Thyroid gland (tissue), 4 donors: ENCODE data around the gene DHRS7B. TPM values are rescaled to one million over a fixed set of nuclear protein-coding genes. Genes with fewer than 3 reads are reported as not detected.

Experiments
- DNase-seq, 2 donors: peaks; one replicate each; pipeline ENCODE4 v3.0.0-alpha.2; 2019
- H3K27ac ChIP-seq, 3 donors: fragments of 200-600 bp; sonication (generic); 1 replicate in 2 of 3; 2 replicates in 1 of 3; pipeline ENCODE4 v1.5.1; 2016 to 2019; ENCODE audit warnings: mild to moderate bottlenecking in 1 of 3, moderate library complexity in 1 of 3
- H3K27me3 ChIP-seq: fragments of 200-600 bp; sonication (generic); one replicate; pipeline ENCODE4 v1.5.1; 2019
- H3K36me3 ChIP-seq, 2 donors: fragments of 200-600 bp; sonication (generic); one replicate each; pipeline ENCODE4 v1.5.1; 2016 to 2019
- H3K4me1 ChIP-seq, 2 donors: fragments of 200-600 bp; sonication (generic); one replicate each; pipeline ENCODE4 v1.5.1; 2017 to 2019
- H3K4me3 ChIP-seq, 3 donors: fragments of 200-600 bp; sonication (generic); replicated peaks in 1 of 3; 1 replicate in 2 of 3; 2 replicates in 1 of 3; pipeline ENCODE4 v1.5.1; 2016; ENCODE audit warnings: mild to moderate bottlenecking in 1 of 3
- H3K9me3 ChIP-seq: fragments of 200-600 bp; sonication (generic); one replicate; pipeline ENCODE4 v1.5.1; 2017
- CTCF ChIP-seq, 6 experiments: fragments of 200-600 bp in 3 of 6; fragments of 450-650 bp in 3 of 6; sonication (generic) in 3 of 6; IDR thresholded peaks; one replicate each; pipeline ENCODE4 v1.5.1; 2016 to 2019; ENCODE audit warnings: antibody characterized with exemption in 6 of 6, mild to moderate bottlenecking in 2 of 6, inconsistent platforms in 1 of 6, moderate library complexity in 1 of 6
- POLR2A ChIP-seq, 2 donors: fragments of 450-650 bp; IDR thresholded peaks; one replicate each; pipeline ENCODE4 v1.6.1; 2017; ENCODE audit warnings: antibody characterized with exemption in 2 of 2, mild to moderate bottlenecking in 2 of 2, moderate library complexity in 1 of 2
- WGBS, 2 donors: methylation state at CpG; one replicate each; pipeline ENCODE4 v1.1.5; 2017; 5-methylcytosine and 5-hydroxymethylcytosine counted together
- intact Hi-C: fragments of 100-400 bp; cut with DNase I; formaldehyde crosslinking; loops from one replicate; pipeline ENCODE4 v1.15.1; 2023
- total RNA-seq, 4 donors: library from RNA; depleted of rRNA; stranded (reverse); fragments of >200 nt; gene quantifications; one replicate each; pipeline ENCODE4 v1.2.3, GENCODE V29; 2016

The DHRS7B gene
- total RNA-seq, 4 donors from 2014 or later = 34.1 to 74.1 (median 57.1) TPM

DNA sequence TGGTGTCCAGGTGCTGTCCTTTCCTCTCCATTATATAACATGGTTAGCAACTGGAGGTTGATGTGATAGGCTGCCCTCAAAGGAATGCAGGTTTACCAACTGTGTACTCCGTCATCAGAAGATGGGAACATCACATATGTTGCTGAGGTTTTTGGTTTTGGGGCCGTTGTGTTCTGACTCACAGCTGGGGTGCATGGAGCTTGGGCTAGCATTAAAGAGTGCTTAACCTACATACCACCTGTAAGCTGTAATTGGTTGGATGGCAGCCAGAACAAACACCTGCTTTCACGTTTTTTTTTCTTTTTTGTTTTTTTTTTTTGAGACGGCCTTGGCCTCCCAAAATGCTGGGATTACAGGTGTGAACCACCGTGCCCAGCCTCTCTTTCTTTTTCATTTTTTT is 66.3 kb downstream of the DHRS7B start:
- Histone ChIP-seq H3K27me3 (no peaks in the 10 kb centered on the region), H3K4me1 (peaks cover 32% of the 10 kb centered on the region in 2 donors), H3K27ac (no peak overlapping the region), H3K9me3 (no peaks in the 10 kb centered on the region), H3K4me3 (no peak overlapping the region), H3K36me3 (peaks cover 0 to 10% of the 10 kb centered on the region in 2 donors)
- TF ChIP-seq CTCF (IDR thresholded peaks at IDR 0.05) (no peak), POLR2A (IDR thresholded peaks at IDR 0.05) (no peak)
- no peak for DNase-seq
- intact Hi-C loops = no loop called here
- 72 to 77% methylated on average over 5 of the region's 5 CpGs for WGBS, 2 donors

DNA sequence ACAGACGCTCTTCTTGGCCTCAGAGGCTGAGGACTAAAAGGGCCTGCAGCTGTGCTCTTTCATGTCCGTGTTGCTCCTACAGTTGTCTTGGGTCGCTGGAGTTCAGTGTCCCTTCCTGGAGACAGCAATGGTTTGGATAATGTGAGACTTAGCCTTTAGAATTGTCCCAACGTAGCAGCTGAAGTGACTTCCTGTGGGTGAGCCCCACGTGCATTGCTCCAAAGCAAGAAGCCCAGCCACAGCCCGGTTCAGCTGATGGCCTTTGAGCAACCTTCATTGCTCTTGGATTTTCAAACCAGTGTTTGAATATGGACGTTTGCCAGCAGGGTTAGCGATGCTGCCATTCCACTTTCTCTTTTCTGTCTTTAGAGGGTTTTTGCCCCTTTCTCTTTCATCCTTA is 67.5 kb downstream of the DHRS7B start:
- intact Hi-C loops = no loop called here
- TF ChIP-seq POLR2A (IDR thresholded peaks at IDR 0.05) (no peak), CTCF (IDR thresholded peaks at IDR 0.05) (no peak)
- Histone ChIP-seq H3K9me3 (no peaks in the 10 kb centered on the region), H3K4me3 (no peak overlapping the region), H3K27me3 (no peaks in the 10 kb centered on the region), H3K36me3 (peaks cover 0 to 14% of the 10 kb centered on the region in 2 donors), H3K27ac (peak overlapping the region; percentile 3 to 22 (median 4)), H3K4me1 (peaks cover 32% of the 10 kb centered on the region in 2 donors)
- DNase-seq = peak; percentile 37 to 54
- 18 to 33% methylated on average over 8 of the region's 8 CpGs for WGBS, 2 donors

DNA sequence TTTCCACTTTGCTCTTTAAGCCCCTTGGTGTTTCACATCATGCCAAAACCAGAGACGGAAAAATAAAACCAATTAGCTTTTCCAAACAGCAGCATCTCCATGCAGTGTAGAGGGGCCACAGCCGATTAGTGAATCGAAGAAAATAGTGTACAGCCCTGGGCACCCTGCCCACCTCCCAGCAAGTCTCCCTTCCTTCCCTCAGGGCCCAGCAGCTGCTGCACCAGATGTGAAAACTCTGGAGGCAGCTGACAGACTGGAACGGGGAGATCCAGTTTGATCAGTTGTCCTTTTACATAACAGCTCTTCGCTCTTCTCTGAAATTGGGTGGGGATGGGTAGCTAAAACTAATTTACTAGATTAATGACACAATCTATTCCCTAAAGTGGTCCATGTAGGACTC is 67.9 kb downstream of the DHRS7B start:
- intact Hi-C loops = loop anchor here (5.0 kb wide), 1 partner anchor 58 kb away; the partner anchor contains the start of gene NATD1
- peak overlapping the region; percentile 3 to 25 (median 4) for H3K27ac ChIP-seq
- no peak overlapping the region for H3K4me3 ChIP-seq
- WGBS, 2 donors = 30 to 50% methylated on average over 5 of the region's 5 CpGs
- H3K27me3 ChIP-seq = no peaks in the 10 kb centered on the region
- TF ChIP-seq POLR2A (IDR thresholded peaks at IDR 0.05) (no peak), CTCF (IDR thresholded peaks at IDR 0.05) (no peak)
- H3K36me3 ChIP-seq = peaks cover 0 to 14% of the 10 kb centered on the region in 2 donors
- peaks cover 32% of the 10 kb centered on the region in 2 donors for H3K4me1 ChIP-seq
- H3K9me3 ChIP-seq = no peaks in the 10 kb centered on the region
- peak; percentile 51 to 69 for DNase-seq

GRCh38 chr17:21196126-21196525 is 69.4 kb downstream of the DHRS7B start:
- no peak overlapping the region for H3K4me3 ChIP-seq
- no peaks in the 10 kb centered on the region for H3K9me3 ChIP-seq
- TF ChIP-seq POLR2A (IDR thresholded peaks at IDR 0.05) (no peak), CTCF (IDR thresholded peaks at IDR 0.05) (no peak)
- H3K27ac ChIP-seq = peak overlapping the region; percentile 33 to 65 (median 65)
- 38 to 49% methylated on average over 5 of the region's 5 CpGs for WGBS, 2 donors
- H3K4me1 ChIP-seq = peaks cover 36 to 40% of the 10 kb centered on the region in 2 donors
- intact Hi-C loops = loop anchor here (5.0 kb wide), 1 partner anchor 56 kb away; the partner anchor contains the start of gene NATD1
- peaks cover 0 to 14% of the 10 kb centered on the region in 2 donors for H3K36me3 ChIP-seq
- DNase-seq = peak; percentile 70
- H3K27me3 ChIP-seq = no peaks in the 10 kb centered on the region

- H3K36me3 ChIP-seq = peaks cover 0 to 14% of the 10 kb centered on the region in 2 donors
- intact Hi-C loops = loop anchor here (5.0 kb wide), 1 partner anchor 54 kb away; the partner anchor contains the start of gene NATD1
- no peak overlapping the region for H3K27ac ChIP-seq
- no peaks in the 10 kb centered on the region for H3K9me3 ChIP-seq
- peaks cover 40 to 47% of the 10 kb centered on the region in 2 donors for H3K4me1 ChIP-seq
- no peak overlapping the region for H3K4me3 ChIP-seq
- H3K27me3 ChIP-seq = no peaks in the 10 kb centered on the region
- WGBS, 2 donors = 94 to 98% methylated on average over 20 of the region's 20 CpGs
- no peak for TF ChIP-seq POLR2A (IDR thresholded peaks at IDR 0.05)
- no peak for TF ChIP-seq CTCF (IDR thresholded peaks at IDR 0.05)
- DNase-seq = no peak
Measured at GRCh38 chr17:21198411-21198810, 71.6 kb downstream of the DHRS7B start.
